HG03280 (cell line): ENCODE data around the gene ALCAM.
"Not testable (repeated sequence)": the region's sequence is repeated elsewhere in the genome, so short reads cannot be mapped to it uniquely, and the experiment has no call there.

ENCODE experiments used
- ATAC-seq: cut with Tn5 transposase; IDR thresholded peaks from one replicate; pipeline ENCODE4 v1.9.1; 2021; ENCODE audit warnings: mild to moderate bottlenecking, moderate library complexity; ENCODE audit not compliant: unreplicated experiment

ALCAM gene

GRCh38 chr3:105564546-105565288 lies 198.0 kb downstream of the ALCAM start:
- no peak for ATAC-seq

DNA sequence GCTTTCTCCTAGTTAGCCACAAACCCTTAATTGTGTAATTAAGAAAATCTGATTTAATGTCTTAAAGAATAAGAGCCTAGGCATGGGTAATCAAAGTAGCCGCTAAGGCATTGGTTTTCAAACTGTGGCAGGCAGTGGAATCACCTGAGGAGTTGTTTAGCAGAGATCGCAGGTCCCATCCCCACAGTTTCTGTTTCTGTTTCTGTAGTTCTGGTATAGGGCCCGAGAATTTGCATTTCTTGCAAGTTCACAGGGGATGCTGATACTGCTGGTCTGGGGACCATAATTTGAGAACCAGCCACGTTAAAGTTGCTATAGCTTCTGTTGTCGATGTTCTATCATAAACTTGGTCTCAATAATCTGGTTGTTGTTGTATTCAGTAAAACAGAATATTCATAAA lies 204.3 kb downstream of the ALCAM start:
- ATAC-seq, result no peak

- no peak for ATAC-seq
Observed at GRCh38 chr3:105572501-105572900, 205.8 kb downstream of the ALCAM start.

GRCh38 chr3:105579439-105579838 lies 212.7 kb downstream of the ALCAM start:
- ATAC-seq, result no peak

DNA sequence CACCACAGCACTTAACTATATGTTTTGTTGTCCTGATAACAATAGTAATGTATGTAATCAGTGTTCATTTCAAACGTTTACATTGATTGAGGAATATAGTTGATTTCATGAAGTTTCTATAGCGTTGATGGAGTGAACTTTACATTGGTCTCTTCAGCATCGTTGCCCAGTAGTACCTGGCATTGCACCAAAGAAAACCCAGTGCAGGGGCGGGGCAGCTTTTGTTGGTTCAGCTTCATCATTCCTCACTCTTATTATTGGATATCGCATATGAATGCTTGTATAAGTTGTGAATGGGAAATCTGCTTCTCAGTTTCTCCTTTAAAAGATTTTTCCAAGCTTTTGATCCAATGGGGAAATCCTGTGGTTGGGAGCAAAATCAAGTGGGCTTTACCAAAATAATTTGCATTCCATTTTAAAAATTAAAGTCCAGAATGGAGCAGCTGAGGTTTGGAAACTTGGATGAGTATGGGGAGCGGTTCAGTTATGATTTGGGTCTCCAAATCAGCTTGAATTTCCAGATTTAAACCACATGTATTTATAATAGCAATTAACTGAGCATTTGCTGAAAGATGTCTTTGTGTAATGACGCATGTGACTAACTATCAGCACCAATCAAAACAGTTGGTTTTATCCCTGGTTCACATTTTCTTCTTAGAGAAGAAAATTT lies 213.7 kb downstream of the ALCAM start:
- ATAC-seq, result no peak

DNA sequence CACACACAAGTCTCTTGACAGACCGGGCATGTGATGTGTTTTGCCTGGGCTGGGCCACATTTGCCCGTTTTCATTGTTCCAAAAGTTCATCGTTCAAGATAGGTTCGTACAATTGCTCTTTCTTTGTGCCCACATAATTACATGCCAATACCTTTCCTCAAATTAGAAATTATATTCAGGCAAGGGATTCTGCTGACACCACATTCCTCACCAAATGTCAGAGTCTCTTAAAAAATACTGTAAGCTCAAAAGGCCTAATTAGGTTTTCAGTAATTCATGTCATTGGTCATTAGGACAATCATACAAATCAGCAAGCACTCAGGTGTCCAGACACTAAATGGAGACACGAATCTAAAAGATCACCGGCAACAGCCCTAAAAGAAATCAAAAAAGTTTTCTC lies 215.3 kb downstream of the ALCAM start:
- no peak for ATAC-seq

DNA sequence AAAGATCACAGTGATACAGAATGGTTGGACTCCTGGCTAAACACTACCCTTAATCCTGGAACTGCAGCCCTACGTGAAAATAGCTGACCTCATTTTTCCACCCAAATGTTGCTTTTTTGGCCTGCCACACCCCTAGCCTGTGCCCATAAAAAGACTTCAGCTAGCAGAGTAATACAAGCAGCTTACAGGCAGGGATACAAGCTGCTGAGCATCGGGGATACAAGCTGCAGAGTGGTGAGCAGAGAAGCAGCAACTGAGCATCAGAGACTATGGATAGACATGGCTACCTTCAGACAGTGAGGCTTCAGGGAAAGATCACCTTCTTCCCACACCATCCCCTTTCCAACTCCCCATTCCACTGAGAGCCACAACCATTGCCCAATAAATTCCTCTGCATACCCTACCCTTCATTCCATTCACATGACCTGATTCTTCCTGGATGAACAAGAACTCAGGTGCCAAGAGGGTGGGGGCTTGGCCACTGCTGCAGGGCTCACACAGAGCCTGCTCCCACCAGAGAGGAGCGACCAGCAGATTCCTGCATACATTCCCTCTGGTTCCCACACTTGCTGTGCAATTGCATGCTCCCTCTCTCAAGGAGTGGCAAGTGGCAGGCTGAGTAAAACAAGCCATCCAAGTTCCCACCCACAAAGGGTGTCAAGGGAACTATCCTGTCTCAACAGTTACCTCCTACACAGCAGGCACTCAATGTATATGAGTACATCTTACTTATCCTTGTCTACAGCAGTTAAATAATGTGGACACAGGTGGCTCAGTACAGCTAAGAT lies 217.5 kb downstream of the ALCAM start:
- no peak for ATAC-seq

- ATAC-seq, result no peak
Observed at GRCh38 chr3:105593315-105593714, 226.6 kb downstream of the ALCAM start.

GRCh38 chr3:105594219-105594618 lies 227.5 kb downstream of the ALCAM start:
- ATAC-seq, result no peak

DNA sequence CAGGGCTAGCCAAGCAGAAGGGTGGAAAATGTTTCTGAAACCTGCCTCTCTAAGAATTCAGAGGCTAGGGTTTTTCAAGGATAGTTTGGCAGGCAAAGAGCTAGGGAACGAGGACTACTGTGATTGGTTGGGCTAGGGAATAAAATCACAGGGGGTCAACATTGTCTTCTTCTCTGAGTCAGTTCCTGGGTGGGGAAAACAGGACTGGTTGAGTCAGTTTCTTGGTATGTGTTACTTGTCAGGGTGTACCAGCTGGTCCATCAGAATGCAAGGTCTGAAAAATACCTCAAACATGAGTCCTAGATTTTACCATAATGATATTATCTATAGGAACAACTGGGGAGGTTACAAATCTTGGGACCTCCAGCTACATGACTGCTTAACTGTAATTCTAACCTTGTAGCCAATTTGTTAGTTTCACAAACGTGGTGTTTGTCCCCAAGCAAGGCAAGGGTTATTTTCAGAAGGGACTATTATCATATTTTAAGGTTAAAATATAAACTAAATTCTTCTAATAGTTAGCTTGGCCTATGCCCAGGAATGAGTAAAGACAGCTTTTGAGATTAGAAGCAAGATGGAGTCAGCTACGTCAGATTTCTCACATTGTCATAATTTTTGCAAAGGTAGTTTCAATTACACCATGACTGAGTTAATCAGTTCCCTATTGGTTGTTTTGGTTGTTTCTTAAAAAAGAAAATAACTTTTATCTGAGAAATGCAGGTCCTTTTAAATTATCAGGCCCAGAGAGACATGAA lies 231.5 kb downstream of the ALCAM start:
- no peak for ATAC-seq

- no peak for ATAC-seq
Observed at GRCh38 chr3:105599350-105599749, 232.6 kb downstream of the ALCAM start.

- not testable (repeated sequence) for ATAC-seq
Observed at GRCh38 chr3:105601756-105602155, 235.0 kb downstream of the ALCAM start.

GRCh38 chr3:105602286-105602685 lies 235.6 kb downstream of the ALCAM start:
- not testable (repeated sequence) for ATAC-seq

DNA sequence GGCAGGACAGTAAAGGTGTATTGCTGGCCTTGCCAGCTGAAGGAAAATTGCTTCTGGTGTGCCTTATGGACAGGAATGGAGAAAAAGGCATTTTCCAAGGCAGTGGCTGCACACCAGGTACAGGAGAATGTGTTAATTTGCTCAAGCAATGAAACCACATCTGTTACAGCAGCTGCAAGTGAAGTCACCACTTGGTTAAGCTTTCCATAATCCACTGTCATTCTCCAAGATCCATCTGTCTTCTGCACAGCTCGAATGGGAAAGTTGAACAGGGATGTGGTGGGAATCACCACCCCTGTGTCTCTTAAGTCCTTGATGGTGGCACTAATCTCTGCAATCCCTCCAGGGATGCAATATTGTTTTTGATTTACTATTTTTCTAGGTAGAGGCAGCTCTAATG lies 236.8 kb downstream of the ALCAM start:
- not testable (repeated sequence) for ATAC-seq

GRCh38 chr3:105606016-105606415 lies 239.3 kb downstream of the ALCAM start:
- no peak for ATAC-seq

- ATAC-seq, result no peak
Observed at GRCh38 chr3:105608623-105609022, 241.9 kb downstream of the ALCAM start.

DNA sequence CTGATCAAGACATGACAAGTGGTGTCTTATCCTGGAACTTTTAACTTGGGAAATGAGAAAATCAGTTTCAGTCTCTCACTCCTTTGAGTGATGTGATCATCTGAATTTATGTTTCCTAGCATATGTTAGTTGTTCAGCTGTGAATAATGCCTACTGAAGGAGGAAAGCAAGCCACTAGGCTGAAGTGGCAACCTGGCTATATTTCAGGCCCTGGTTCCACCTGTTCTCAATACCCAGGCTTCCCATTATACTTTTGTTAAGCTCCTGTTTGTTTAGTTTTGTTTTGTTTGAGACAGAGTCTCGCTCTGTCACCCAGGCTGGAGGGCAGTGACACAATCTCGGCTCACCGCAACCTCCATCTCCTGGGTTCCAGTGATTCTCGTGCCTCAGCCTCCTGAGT lies 243.8 kb downstream of the ALCAM start:
- ATAC-seq, result no peak

- no peak for ATAC-seq
Observed at GRCh38 chr3:105611304-105612192, 244.8 kb downstream of the ALCAM start.

GRCh38 chr3:105613120-105613519 lies 246.4 kb downstream of the ALCAM start:
- no peak for ATAC-seq
